Measurements from ENCODE around the gene MRPL2. TPM values are rescaled to one million over a fixed set of nuclear protein-coding genes. Genes with fewer than 3 reads are reported as not detected.
A peak's percentile ranks its signal among the peaks of the same experiment; 100 is the strongest.

MRPL2 gene
- total and polyA plus RNA-seq, 2 of the 4 experiments (the other 2 are of a cell fraction) = 18.1 to 45.9 TPM

DNA sequence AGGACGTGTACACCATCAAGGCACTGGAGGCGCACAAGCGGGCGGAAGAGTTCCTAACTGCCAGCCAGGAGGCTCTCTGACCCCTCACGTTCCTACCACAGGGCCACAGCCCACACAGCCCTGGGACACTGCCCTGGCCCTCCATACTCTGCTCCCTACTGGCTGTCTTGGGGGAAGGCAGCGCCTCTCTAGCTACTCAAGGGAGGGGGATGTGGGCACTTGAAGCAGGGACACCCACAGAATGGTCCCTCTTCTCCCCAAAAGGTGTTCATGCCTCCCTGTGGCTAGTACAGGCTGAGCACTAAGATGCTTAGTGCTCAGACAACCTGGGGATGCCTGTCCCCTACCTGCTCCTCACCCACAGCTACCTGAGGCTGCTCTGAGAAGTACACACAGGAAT lies 48.0 kb downstream of the MRPL2 start:
- H3K14ac ChIP-seq (replicated peaks; ENCODE audit: low read depth, low read length) = no peak overlapping the region
- no peak overlapping the region for H2BK5ac ChIP-seq (ENCODE audit: low read depth, low read length, poor library complexity, severe bottlenecking)
- ChIA-PET CTCF (no interaction called here), POLR2A (ENCODE audit: unreplicated experiment) (interaction anchor here (0.5 kb wide), 1 partner anchor 15 kb away, joined by 3 read pairs; no protein-coding TSS in a partner anchor)
- H3K9me1 ChIP-seq (ENCODE audit: insufficient read depth, low read length) = peaks cover 3% of the 10 kb centered on the region
- no peak overlapping the region for H3K56ac ChIP-seq (ENCODE audit: extremely low read depth, insufficient read depth, low read length)
- H3K4ac ChIP-seq (ENCODE audit: low read depth, low read length) = no peak overlapping the region
- ATAC-seq (ENCODE audit: low read depth) (no peak), DNase-seq (no peak)
- H2BK20ac ChIP-seq (ENCODE audit: low read depth, low read length) = no peak overlapping the region
- in situ Hi-C loops (cut with MboI; ENCODE audit: low sequenced_read_pairs) = no loop called here
- H3K18ac ChIP-seq (ENCODE audit: low read depth, low read length) = no peak overlapping the region
- intact Hi-C loops (cut with micrococcal nuclease) = no loop called here
- no peaks in the 10 kb centered on the region for H3K9me3 ChIP-seq (ENCODE audit: control insufficient read depth, insufficient read depth, low read length)
- H3K23ac ChIP-seq (ENCODE audit: low read depth, low read length) = no peak overlapping the region
- no peak overlapping the region for H3K9ac ChIP-seq (ENCODE audit: low read depth, low read length)
- no peak overlapping the region for H2BK15ac ChIP-seq (ENCODE audit: low read depth, low read length)
- WGBS, 2 experiments (ENCODE audit: extremely low coverage in 2 of 2, insufficient read length in 1 of 2) = 100% methylated on average over 2 of the region's 6 CpGs; no CpG with 5 or more reads in 1 of the 2 experiments
- H4K20me1 ChIP-seq (ENCODE audit: insufficient read depth, low read length) = no peaks in the 10 kb centered on the region; the same call in 1 of the 2 replicates
- TF ChIP-seq POLR2A (IDR thresholded peaks at IDR 0.05; ENCODE audit: low read depth, low read length) (no peak), FOS (IDR thresholded peaks at IDR 0.05; ENCODE audit: low read depth, low read length) (no peak)
- no peak overlapping the region for H4K5ac ChIP-seq (ENCODE audit: low read depth, low read length)
- H2AFZ ChIP-seq (replicated peaks; ENCODE audit: low read length, poor library complexity) = no peak overlapping the region
- BruUV-seq (replicated peaks) = no TSS peak
- peaks cover 48% of the 10 kb centered on the region for H3K36me3 ChIP-seq (ENCODE audit: control insufficient read depth, insufficient read depth, low read length)
- H3K4me1 ChIP-seq (ENCODE audit: control insufficient read depth, insufficient read depth, low read length) = peaks cover 5% of the 10 kb centered on the region
- H3K4me3 ChIP-seq (ENCODE audit: insufficient read depth, low read depth, low read length) = no peak overlapping the region
- H2AK9ac ChIP-seq (replicated peaks; ENCODE audit: low read depth, low read length, poor library complexity) = peak overlapping the region; percentile 37
- H4K8ac ChIP-seq (ENCODE audit: low read depth in 2 of 2, low read length in 2 of 2) = no peak overlapping the region
- H3K4me2 ChIP-seq (ENCODE audit: low read depth, low read length) = no peak overlapping the region
- dilution Hi-C loops (cut with HindIII; ENCODE audit: low sequenced_read_pairs, unreplicated experiment) = no loop called here
- no peaks in the 10 kb centered on the region for H3K27me3 ChIP-seq (ENCODE audit: control insufficient read depth, insufficient read depth, low read length)
- H3K27ac ChIP-seq (ENCODE audit: insufficient read depth, low read length) = no peak overlapping the region
- H2BK120ac ChIP-seq (ENCODE audit: low read depth, low read length) = no peak overlapping the region
- H2AK5ac ChIP-seq (ENCODE audit: low read depth, low read length) = no peak overlapping the region
- no peak overlapping the region for H4K91ac ChIP-seq (ENCODE audit: insufficient read depth, low read depth, low read length)
- peaks cover 5 to 48% of the 10 kb centered on the region in 2 experiments; a peak in 2 of 4 replicates for H3K79me1 ChIP-seq (ENCODE audit: low read depth in 1 of 2, low read length in 2 of 2)
